Measurements from ENCODE around the gene TTLL11.

DNA sequence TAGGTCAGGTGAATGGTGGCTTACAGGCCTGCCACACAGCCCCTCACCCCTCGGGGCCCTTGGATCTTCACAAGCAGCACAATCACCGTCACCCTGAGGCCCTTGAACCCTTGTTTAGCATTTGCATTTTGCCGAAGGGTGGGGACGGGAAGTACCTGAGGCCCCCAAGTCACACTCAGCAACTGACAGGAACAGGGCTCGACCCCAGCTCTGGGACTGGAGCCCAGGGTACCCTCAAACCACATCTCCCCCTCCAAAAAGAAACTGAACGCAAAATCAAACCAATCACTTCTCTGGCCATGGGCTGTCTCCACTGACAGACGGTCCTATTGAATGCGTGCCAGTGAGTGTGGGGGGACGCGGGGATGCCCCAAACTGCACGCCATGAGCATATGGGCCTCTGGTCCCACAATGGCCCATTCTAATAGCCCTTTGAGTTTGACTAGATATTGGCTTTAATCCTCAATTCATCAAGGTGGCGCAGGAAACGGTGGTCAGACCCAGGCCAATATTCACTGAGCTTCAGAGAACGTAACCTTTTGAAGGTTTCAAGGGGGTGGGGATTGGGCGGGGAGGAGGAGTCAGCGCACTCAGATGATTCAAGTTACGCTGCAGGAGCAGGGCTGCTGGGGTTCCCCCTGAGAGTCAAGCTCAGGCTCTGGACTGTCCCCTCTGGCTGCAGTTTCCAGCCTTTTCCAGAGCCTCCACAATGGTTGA is 265.7 kb downstream of the TTLL11 start:
- TF ChIP-seq GATA3 (IDR thresholded peaks at IDR 0.05; ENCODE audit: low read depth, low read length) (no peak), GATA2 (IDR thresholded peaks at IDR 0.05; ENCODE audit: low read depth, low read length) (no peak)

All from SH-SY5Y (cell line).